NCI-H1105 (cell line): Measurements from ENCODE around the gene MAPK4.

Experiments
- DNase-seq: peaks from one replicate; lab custom pipeline; 2025; lab: John Stamatoyannopoulos, UW

MAPK4 gene

GRCh38 chr18:50719471-50720324 is 159.8 kb downstream of the MAPK4 start:
- no peak for DNase-seq

GRCh38 chr18:50720325-50720674 is 160.4 kb downstream of the MAPK4 start:
- no peak for DNase-seq

- no peak for DNase-seq
Measured at GRCh38 chr18:50721006-50721405, 161.1 kb downstream of the MAPK4 start.

- DNase-seq: no peak
Measured at GRCh38 chr18:50721451-50722120, 161.7 kb downstream of the MAPK4 start.

GRCh38 chr18:50722311-50722710 is 162.4 kb downstream of the MAPK4 start:
- no peak for DNase-seq

- no peak for DNase-seq
Measured at GRCh38 chr18:50724751-50725151, 164.9 kb downstream of the MAPK4 start.

GRCh38 chr18:50726960-50727589 is 167.2 kb downstream of the MAPK4 start:
- no peak for DNase-seq

GRCh38 chr18:50727721-50728471 is 168.0 kb downstream of the MAPK4 start:
- no peak for DNase-seq

GRCh38 chr18:50729376-50729775 is 169.5 kb downstream of the MAPK4 start:
- DNase-seq: no peak

- DNase-seq: no peak
Measured at GRCh38 chr18:50729986-50730385, 170.1 kb downstream of the MAPK4 start.

- DNase-seq: no peak
Measured at GRCh38 chr18:50734342-50734741, 174.5 kb downstream of the MAPK4 start.

- no peak for DNase-seq
Measured at GRCh38 chr18:50734886-50735285, 175.0 kb downstream of the MAPK4 start.

- no peak for DNase-seq
Measured at GRCh38 chr18:50737127-50737526, 177.2 kb downstream of the MAPK4 start.

- DNase-seq: no peak
Measured at GRCh38 chr18:50738098-50738757, 178.3 kb downstream of the MAPK4 start.

- no peak for DNase-seq
Measured at GRCh38 chr18:50742952-50743351, 183.1 kb downstream of the MAPK4 start.

GRCh38 chr18:50744253-50744652 is 184.4 kb downstream of the MAPK4 start:
- no peak for DNase-seq

GRCh38 chr18:50745945-50746344 is 186.1 kb downstream of the MAPK4 start:
- no peak for DNase-seq

GRCh38 chr18:50747849-50748242 is 188.0 kb downstream of the MAPK4 start:
- DNase-seq: no peak

GRCh38 chr18:50748243-50749229 is 188.6 kb downstream of the MAPK4 start:
- DNase-seq: no peak

GRCh38 chr18:50749421-50749820 is 189.5 kb downstream of the MAPK4 start:
- DNase-seq: no peak

- DNase-seq: no peak
Measured at GRCh38 chr18:50749945-50750344, 190.1 kb downstream of the MAPK4 start.
